ENCODE results near the gene DIPK1A. TPM values are rescaled to one million over a fixed set of nuclear protein-coding genes. Genes with fewer than 3 reads are reported as not detected.

The DIPK1A gene
- total RNA-seq, 3 donors from 2014 or later: 7.6 to 20.4 (median 12.8) TPM

- Histone ChIP-seq H3K4me1 (ENCODE audit: low read depth) (peaks cover 3% of the 10 kb centered on the region), H3K4me3 (no peak overlapping the region), H3K9me3 (no peaks in the 10 kb centered on the region), H3K36me3 (ENCODE audit: low read depth) (no peaks in the 10 kb centered on the region)
- ATAC-seq (no peak), DNase-seq (no peak)
- TF ChIP-seq CTCF (IDR thresholded peaks at IDR 0.05): no peak
- intact Hi-C loops (cut with DNase I, micrococcal nuclease): no loop called here
Measured at GRCh38 chr1:92862605-92863004, 98.7 kb downstream of the DIPK1A start.

- Histone ChIP-seq H3K4me3 (no peak overlapping the region), H3K4me1 (ENCODE audit: low read depth) (peaks cover 3% of the 10 kb centered on the region), H3K9me3 (no peaks in the 10 kb centered on the region), H3K36me3 (ENCODE audit: low read depth) (no peaks in the 10 kb centered on the region)
- ATAC-seq: peak; percentile 45
- no peak for DNase-seq
- intact Hi-C loops (cut with DNase I, micrococcal nuclease): loop anchor here (2.0 kb wide), 2 partner anchors 133 to 135 kb away; no protein-coding TSS in a partner anchor
- no peak for TF ChIP-seq CTCF (IDR thresholded peaks at IDR 0.05)
Measured at GRCh38 chr1:92859400-92860039, 101.7 kb downstream of the DIPK1A start.

GRCh38 chr1:92858564-92859399, 102.5 kb downstream of the DIPK1A start:
- ATAC-seq (peak; percentile 89), DNase-seq (peak in 1 of 3 donors; percentile 87)
- intact Hi-C loops (cut with DNase I, micrococcal nuclease): loop anchor here (2.0 kb wide), 2 partner anchors 134 to 136 kb away; no protein-coding TSS in a partner anchor
- TF ChIP-seq CTCF (IDR thresholded peaks at IDR 0.05): peak; percentile 88
- H3K9me3 ChIP-seq: no peaks in the 10 kb centered on the region
- peaks cover 3% of the 10 kb centered on the region for H3K4me1 ChIP-seq (ENCODE audit: low read depth)
- H3K4me3 ChIP-seq: no peak overlapping the region
- H3K36me3 ChIP-seq (ENCODE audit: low read depth): no peaks in the 10 kb centered on the region

GRCh38 chr1:92857817-92858216, 103.4 kb downstream of the DIPK1A start:
- peak; percentile 77 for ATAC-seq
- intact Hi-C loops (cut with DNase I, micrococcal nuclease): loop anchor here (2.0 kb wide), 2 partner anchors 135 to 137 kb away; no protein-coding TSS in a partner anchor
- no peaks in the 10 kb centered on the region for H3K36me3 ChIP-seq (ENCODE audit: low read depth)

GRCh38 chr1:92855236-92855635, 106.0 kb downstream of the DIPK1A start:
- no peaks in the 10 kb centered on the region for H3K9me3 ChIP-seq
- peaks cover 3% of the 10 kb centered on the region for H3K4me1 ChIP-seq (ENCODE audit: low read depth)
- TF ChIP-seq CTCF (IDR thresholded peaks at IDR 0.05): no peak
- no peaks in the 10 kb centered on the region for H3K36me3 ChIP-seq (ENCODE audit: low read depth)
- intact Hi-C loops (cut with DNase I, micrococcal nuclease): no loop called here
- DNase-seq (no peak), ATAC-seq (no peak)
- no peak overlapping the region for H3K4me3 ChIP-seq

More at GRCh38 chr1:92857817-92858216, 103.4 kb downstream of the DIPK1A start:
- Histone ChIP-seq H3K4me1 (ENCODE audit: low read depth) (peaks cover 3% of the 10 kb centered on the region), H3K4me3 (no peak overlapping the region), H3K9me3 (no peaks in the 10 kb centered on the region)
- peak in 1 of 3 donors; percentile 39 for DNase-seq
- no peak for TF ChIP-seq CTCF (IDR thresholded peaks at IDR 0.05)

All from mucosa of descending colon (tissue), 3 donors.